Keratinocyte (primary cell): ENCODE measurements around the gene ZNF106. TPM values are rescaled to one million over a fixed set of nuclear protein-coding genes. Genes with fewer than 3 reads are reported as not detected.

ENCODE experiments used
- DNase-seq: peaks from one replicate; pipeline ENCODE4 v3.0.0-alpha.2; 2011; ENCODE audit warnings: low read depth, missing footprints, low spot score
- FAIRE-seq: peaks from 2 replicates; lab custom pipeline; 2011; peaks lifted over from hg19 to GRCh38; lab: Jason Lieb, UNC
- H2AFZ ChIP-seq: 2 replicates; pipeline ENCODE4 v1.6.0; 2012; ENCODE audit warnings: low read length, control low read depth, inconsistent platforms; ENCODE audit not compliant: control insufficient read depth
- H3K27ac ChIP-seq: 2 replicates; pipeline ENCODE4 v1.5.1; 2011; ENCODE audit warnings: low read length; ENCODE audit not compliant: control insufficient read depth, insufficient read depth
- H3K27me3 ChIP-seq: 3 replicates; pipeline ENCODE4 v1.6.0; 2011; ENCODE audit warnings: low read length; ENCODE audit not compliant: control insufficient read depth, insufficient read depth; ENCODE audit errors: extremely low read depth
- H3K36me3 ChIP-seq, 2 experiments: 2 replicates in 1 of 2; 3 replicates in 1 of 2; pipeline ENCODE4 v1.5.1; 2011; ENCODE audit warnings: low read length in 2 of 2, mild to moderate bottlenecking in 1 of 2; ENCODE audit not compliant: control insufficient read depth in 2 of 2, insufficient read depth in 2 of 2; ENCODE audit errors: extremely low read depth in 1 of 2
- H3K4me1 ChIP-seq: 3 replicates; pipeline ENCODE4 v1.5.1; 2011; ENCODE audit warnings: low read length; ENCODE audit not compliant: control insufficient read depth, insufficient read depth; ENCODE audit errors: extremely low read depth
- H3K4me2 ChIP-seq: 3 replicates; pipeline ENCODE4 v1.6.0; 2011; ENCODE audit warnings: low read depth, low read length; ENCODE audit not compliant: control insufficient read depth, insufficient read depth; ENCODE audit errors: extremely low read depth
- H3K4me3 ChIP-seq, 3 experiments: fragments of 200-600 bp in 1 of 3; sonication (generic) in 1 of 3; 2 replicates in 2 of 3; 3 replicates in 1 of 3; pipeline ENCODE4 v1.5.1; 2011 to 2016; ENCODE audit warnings: low read length in 3 of 3, mild to moderate bottlenecking in 3 of 3, control low read depth in 2 of 3, inconsistent platforms in 1 of 3, low read depth in 1 of 3, mixed read lengths in 1 of 3, mixed run types in 1 of 3, moderate library complexity in 1 of 3; ENCODE audit not compliant: control insufficient read depth in 2 of 3, insufficient read depth in 2 of 3; ENCODE audit errors: extremely low read depth in 1 of 3
- H3K79me2 ChIP-seq: 2 replicates; pipeline ENCODE4 v1.6.0; 2012; ENCODE audit warnings: low read length; ENCODE audit not compliant: control insufficient read depth, insufficient read depth
- H3K9ac ChIP-seq: 3 replicates; pipeline ENCODE4 v1.6.0; 2011; ENCODE audit warnings: low read length; ENCODE audit not compliant: control insufficient read depth, insufficient read depth; ENCODE audit errors: extremely low read depth
- H3K9me1 ChIP-seq: 3 replicates; pipeline ENCODE4 v1.6.0; 2011; ENCODE audit warnings: low read length; ENCODE audit not compliant: control insufficient read depth, insufficient read depth; ENCODE audit errors: extremely low read depth
- H3K9me3 ChIP-seq: 2 replicates; pipeline ENCODE4 v1.5.1; 2012; ENCODE audit warnings: low read depth, low read length; ENCODE audit not compliant: control insufficient read depth
- H4K20me1 ChIP-seq: 3 replicates; pipeline ENCODE4 v1.6.0; 2011; ENCODE audit warnings: low read length; ENCODE audit not compliant: control insufficient read depth, insufficient read depth; ENCODE audit errors: extremely low read depth
- EZH2 ChIP-seq: IDR thresholded peaks from one replicate; pipeline ENCODE4 v1.6.1; 2012; ENCODE audit warnings: inconsistent platforms, mild to moderate bottlenecking, low read length, moderate library complexity
- dilution Hi-C: fragments of 300-500 bp; cut with MboI; formaldehyde crosslinking; loops from one replicate; pipeline ENCODE4 v1.7.0; 2020; ENCODE audit warnings: low sequenced_read_pairs; ENCODE audit not compliant: extremely low pct_ligation_motif_present
- polyA plus RNA-seq, 5 experiments: library from polyadenylated mRNA; depleted of rRNA in 3 of 5; stranded (reverse) in 3 of 5; stranded (forward) in 1 of 5; unstranded in 1 of 5; fragments of >200 nt; gene quantifications; 1 replicate in 1 of 5; 2 replicates in 3 of 5; 3 replicates in 1 of 5; pipeline versions ENCODE4 v1.2.1 to v1.2.3, GENCODE V29; 2011 to 2012; ENCODE audit warnings: missing spikeins in 2 of 5, low read depth in 1 of 5, low replicate concordance in 1 of 5
- TF ChIP-seq, protein P1 (sequence below), 3 experiments: IDR thresholded peaks in 1 of 3; conservative IDR thresholded peaks in 1 of 3; optimal IDR thresholded peaks in 1 of 3; 2 replicates in 2 of 3; 3 replicates in 1 of 3; pipeline versions ENCODE3 to v1.5.1; 2011; ENCODE audit warnings: low read length in 3 of 3, mild to moderate bottlenecking in 3 of 3, moderate library complexity in 2 of 3, control low read depth in 1 of 3, inconsistent platforms in 1 of 3; ENCODE audit not compliant: insufficient read depth in 2 of 3; ENCODE audit errors: extremely low read depth in 1 of 3

ZNF106 gene
- polyA plus RNA-seq, 1 donor (not counting 4 experiments of a cell fraction or from before 2014, with no cell fraction given): 24.6 TPM

- Histone ChIP-seq H4K20me1 (no peaks in the 10 kb centered on the region), H3K36me3 (peaks cover 13 to 31% of the 10 kb centered on the region in 2 experiments), H3K9me3 (no peaks in the 10 kb centered on the region), H3K79me2 (no peaks in the 10 kb centered on the region), H2AFZ (no peak overlapping the region), H3K4me3 (no peak overlapping the region), H3K4me1 (no peaks in the 10 kb centered on the region), H3K27me3 (no peaks in the 10 kb centered on the region), H3K9ac (no peak overlapping the region), H3K9me1 (no peaks in the 10 kb centered on the region), H3K27ac (no peak overlapping the region), H3K4me2 (no peak overlapping the region)
- TF ChIP-seq, protein P1, sequence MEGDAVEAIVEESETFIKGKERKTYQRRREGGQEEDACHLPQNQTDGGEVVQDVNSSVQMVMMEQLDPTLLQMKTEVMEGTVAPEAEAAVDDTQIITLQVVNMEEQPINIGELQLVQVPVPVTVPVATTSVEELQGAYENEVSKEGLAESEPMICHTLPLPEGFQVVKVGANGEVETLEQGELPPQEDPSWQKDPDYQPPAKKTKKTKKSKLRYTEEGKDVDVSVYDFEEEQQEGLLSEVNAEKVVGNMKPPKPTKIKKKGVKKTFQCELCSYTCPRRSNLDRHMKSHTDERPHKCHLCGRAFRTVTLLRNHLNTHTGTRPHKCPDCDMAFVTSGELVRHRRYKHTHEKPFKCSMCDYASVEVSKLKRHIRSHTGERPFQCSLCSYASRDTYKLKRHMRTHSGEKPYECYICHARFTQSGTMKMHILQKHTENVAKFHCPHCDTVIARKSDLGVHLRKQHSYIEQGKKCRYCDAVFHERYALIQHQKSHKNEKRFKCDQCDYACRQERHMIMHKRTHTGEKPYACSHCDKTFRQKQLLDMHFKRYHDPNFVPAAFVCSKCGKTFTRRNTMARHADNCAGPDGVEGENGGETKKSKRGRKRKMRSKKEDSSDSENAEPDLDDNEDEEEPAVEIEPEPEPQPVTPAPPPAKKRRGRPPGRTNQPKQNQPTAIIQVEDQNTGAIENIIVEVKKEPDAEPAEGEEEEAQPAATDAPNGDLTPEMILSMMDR (optimal IDR thresholded peaks at IDR 0.05 in 1 of 3, IDR thresholded peaks at IDR 0.05 in 1 of 3, conservative IDR thresholded peaks at IDR 0.05 in 1 of 3; ENCODE audit: extremely low read depth in 1 of 3, insufficient read depth in 2 of 3, low read length in 3 of 3): no peak
- TF ChIP-seq EZH2: no peak
- dilution Hi-C loops: no loop called here
- FAIRE-seq (no peak), DNase-seq (no peak)
Observed at GRCh38 chr15:42411884-42412283, 79.1 kb downstream of the ZNF106 start.

DNA sequence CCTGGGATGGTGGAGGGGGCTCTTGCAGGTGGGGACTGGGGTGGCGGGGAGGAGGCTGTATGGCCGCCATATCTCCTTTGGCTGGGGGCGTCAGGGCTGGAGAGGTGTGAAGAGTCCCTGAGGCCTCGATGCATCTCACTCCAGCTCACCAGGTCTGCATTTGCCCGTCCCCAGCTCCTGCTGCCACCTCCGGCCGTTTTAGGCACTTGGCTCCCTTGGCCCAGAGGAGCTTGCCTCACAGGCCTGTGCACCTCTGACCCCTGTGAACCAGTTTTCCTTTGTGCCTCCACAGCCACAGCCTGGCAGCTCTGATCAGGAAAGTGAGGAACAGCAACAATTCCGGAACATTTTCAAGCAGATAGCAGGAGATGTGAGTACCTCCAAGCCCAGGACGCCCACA is 81.9 kb downstream of the ZNF106 start:
- DNase-seq: no peak
- Histone ChIP-seq H3K36me3 (peaks cover 5 to 21% of the 10 kb centered on the region in 2 experiments), H3K4me3 (no peak overlapping the region), H3K27me3 (no peaks in the 10 kb centered on the region), H3K27ac (no peak overlapping the region), H3K9me1 (no peaks in the 10 kb centered on the region), H3K9me3 (no peaks in the 10 kb centered on the region), H3K79me2 (no peaks in the 10 kb centered on the region), H4K20me1 (no peaks in the 10 kb centered on the region), H3K4me1 (peaks cover 10% of the 10 kb centered on the region), H3K9ac (no peak overlapping the region), H2AFZ (no peak overlapping the region), H3K4me2 (no peak overlapping the region)
- FAIRE-seq: no peak
- TF ChIP-seq, protein P1 (optimal IDR thresholded peaks at IDR 0.05 in 1 of 3, IDR thresholded peaks at IDR 0.05 in 1 of 3, conservative IDR thresholded peaks at IDR 0.05 in 1 of 3; ENCODE audit: extremely low read depth in 1 of 3, insufficient read depth in 2 of 3, low read length in 3 of 3): no peak
- no peak for TF ChIP-seq EZH2
- dilution Hi-C loops: no loop called here
